ENCODE measurements around the gene PIM1. TPM values are rescaled to one million over a fixed set of nuclear protein-coding genes. Genes with fewer than 3 reads are reported as not detected.

Gene PIM1
- total RNA-seq, 1 experiment from 2014 or later, result 18.6 TPM

- peaks cover 30% of the 10 kb centered on the region for H3K4me1 Mint-ChIP-seq (ENCODE audit: low read depth, unreplicated experiment)
- BruUV-seq (replicated peaks), result no TSS peak
- peaks cover 15% of the 10 kb centered on the region for H3K27me3 Mint-ChIP-seq (ENCODE audit: unreplicated experiment)
- DNase-seq, result no peak
- no peak overlapping the region for H3K4me3 Mint-ChIP-seq (ENCODE audit: low read depth, unreplicated experiment)
- CTCF ChIA-PET, result no interaction called here
- intact Hi-C loops (cut with micrococcal nuclease; ENCODE audit: unreplicated experiment), result no loop called here
- H3K36me3 Mint-ChIP-seq (ENCODE audit: insufficient read depth, unreplicated experiment), result peaks cover 15% of the 10 kb centered on the region
- no peak overlapping the region for H3K27ac Mint-ChIP-seq (ENCODE audit: unreplicated experiment)
- H3K9me3 Mint-ChIP-seq (ENCODE audit: low read depth, unreplicated experiment), result no peaks in the 10 kb centered on the region
- TF ChIP-seq, protein P1, sequence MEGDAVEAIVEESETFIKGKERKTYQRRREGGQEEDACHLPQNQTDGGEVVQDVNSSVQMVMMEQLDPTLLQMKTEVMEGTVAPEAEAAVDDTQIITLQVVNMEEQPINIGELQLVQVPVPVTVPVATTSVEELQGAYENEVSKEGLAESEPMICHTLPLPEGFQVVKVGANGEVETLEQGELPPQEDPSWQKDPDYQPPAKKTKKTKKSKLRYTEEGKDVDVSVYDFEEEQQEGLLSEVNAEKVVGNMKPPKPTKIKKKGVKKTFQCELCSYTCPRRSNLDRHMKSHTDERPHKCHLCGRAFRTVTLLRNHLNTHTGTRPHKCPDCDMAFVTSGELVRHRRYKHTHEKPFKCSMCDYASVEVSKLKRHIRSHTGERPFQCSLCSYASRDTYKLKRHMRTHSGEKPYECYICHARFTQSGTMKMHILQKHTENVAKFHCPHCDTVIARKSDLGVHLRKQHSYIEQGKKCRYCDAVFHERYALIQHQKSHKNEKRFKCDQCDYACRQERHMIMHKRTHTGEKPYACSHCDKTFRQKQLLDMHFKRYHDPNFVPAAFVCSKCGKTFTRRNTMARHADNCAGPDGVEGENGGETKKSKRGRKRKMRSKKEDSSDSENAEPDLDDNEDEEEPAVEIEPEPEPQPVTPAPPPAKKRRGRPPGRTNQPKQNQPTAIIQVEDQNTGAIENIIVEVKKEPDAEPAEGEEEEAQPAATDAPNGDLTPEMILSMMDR (IDR thresholded peaks at IDR 0.05; ENCODE audit: unreplicated experiment), result no peak
Measured at GRCh38 chr6:37218511-37218910, 48.6 kb downstream of the PIM1 start.

- TF ChIP-seq, protein P1 (IDR thresholded peaks at IDR 0.05; ENCODE audit: unreplicated experiment), result no peak
- no peaks in the 10 kb centered on the region for H3K9me3 Mint-ChIP-seq (ENCODE audit: low read depth, unreplicated experiment)
- no peak for DNase-seq
- peak overlapping the region; percentile 68 for H3K4me3 Mint-ChIP-seq (ENCODE audit: low read depth, unreplicated experiment)
- intact Hi-C loops (cut with micrococcal nuclease; ENCODE audit: unreplicated experiment), result no loop called here
- peaks cover 15% of the 10 kb centered on the region for H3K36me3 Mint-ChIP-seq (ENCODE audit: insufficient read depth, unreplicated experiment)
- peaks cover 17% of the 10 kb centered on the region for H3K4me1 Mint-ChIP-seq (ENCODE audit: low read depth, unreplicated experiment)
- no peaks in the 10 kb centered on the region for H3K27me3 Mint-ChIP-seq (ENCODE audit: unreplicated experiment)
- no TSS peak for BruUV-seq (replicated peaks)
- no peak overlapping the region for H3K27ac Mint-ChIP-seq (ENCODE audit: unreplicated experiment)
- CTCF ChIA-PET, result interaction anchor here (0.7 to 1.1 kb wide), 2 partner anchors 18 to 204 kb away, joined by 3 read pairs; no protein-coding TSS in a partner anchor
Measured at GRCh38 chr6:37221585-37222124, 51.7 kb downstream of the PIM1 start.

DNA sequence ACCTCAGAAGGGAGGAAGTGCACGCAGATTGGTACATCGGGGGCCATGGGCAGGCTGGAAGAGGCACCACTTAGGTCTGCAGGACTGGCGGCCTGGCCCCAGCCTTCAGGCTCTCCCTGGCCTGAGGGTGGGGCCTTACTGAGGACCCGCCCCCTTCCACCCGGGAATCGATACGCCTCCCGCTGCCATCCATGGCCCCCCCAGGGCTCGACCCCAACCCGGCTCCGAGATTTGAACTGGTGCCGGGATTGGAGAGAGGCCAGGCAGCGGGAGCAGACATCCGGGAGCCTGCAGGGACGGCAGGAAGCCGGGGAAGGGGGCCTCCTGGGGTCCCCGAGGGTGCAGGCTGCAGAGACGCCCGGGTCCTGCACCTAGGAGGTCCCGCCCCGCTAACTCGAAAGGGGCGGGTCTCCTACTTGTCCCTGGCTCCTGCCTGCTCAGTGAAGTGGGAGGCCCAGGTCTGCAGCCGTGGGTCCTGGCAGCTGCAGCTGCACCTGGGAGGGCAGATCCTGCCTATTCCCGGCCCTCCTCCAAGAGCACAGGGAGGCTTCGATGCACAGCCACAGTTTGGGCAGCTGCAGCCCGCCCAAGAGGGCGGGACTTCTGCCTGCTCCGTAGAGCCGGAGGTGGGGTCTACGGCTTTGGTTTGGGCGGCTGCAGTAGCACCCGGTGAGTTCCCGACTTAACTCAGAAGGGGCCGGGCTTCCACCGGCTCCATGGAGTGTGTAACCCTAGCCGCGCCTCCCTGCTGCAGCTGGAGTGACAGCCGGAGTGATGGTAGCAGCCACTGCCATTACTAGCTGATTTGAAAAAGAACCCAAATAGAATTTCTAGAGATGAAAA lies 52.4 kb downstream of the PIM1 start:
- DNase-seq, result peak; percentile 93
- Mint-ChIP-seq H3K36me3 (ENCODE audit: insufficient read depth, unreplicated experiment) (peaks cover 15% of the 10 kb centered on the region), H3K4me1 (ENCODE audit: low read depth, unreplicated experiment) (peaks cover 14% of the 10 kb centered on the region), H3K27ac (ENCODE audit: unreplicated experiment) (peak overlapping the region; percentile 4), H3K9me3 (ENCODE audit: low read depth, unreplicated experiment) (no peaks in the 10 kb centered on the region), H3K27me3 (ENCODE audit: unreplicated experiment) (no peaks in the 10 kb centered on the region), H3K4me3 (ENCODE audit: low read depth, unreplicated experiment) (peak overlapping the region; percentile 68)
- TF ChIP-seq, protein P1 (IDR thresholded peaks at IDR 0.05; ENCODE audit: unreplicated experiment), result no peak
- no TSS peak for BruUV-seq (replicated peaks)
- CTCF ChIA-PET, result interaction anchor here (0.6 to 1.2 kb wide), 6 partner anchors 12 to 606 kb away, joined by 3 to 6 read pairs (median 3); partner anchors contain the start of genes TBC1D22B and TMEM217
- intact Hi-C loops (cut with micrococcal nuclease; ENCODE audit: unreplicated experiment), result no loop called here

- peaks cover 15% of the 10 kb centered on the region for H3K36me3 Mint-ChIP-seq (ENCODE audit: insufficient read depth, unreplicated experiment)
- intact Hi-C loops (cut with micrococcal nuclease; ENCODE audit: unreplicated experiment), result no loop called here
- H3K9me3 Mint-ChIP-seq (ENCODE audit: low read depth, unreplicated experiment), result no peaks in the 10 kb centered on the region
- peak overlapping the region; percentile 4 for H3K27ac Mint-ChIP-seq (ENCODE audit: unreplicated experiment)
- no peak for DNase-seq
- BruUV-seq (replicated peaks), result no TSS peak
- H3K4me1 Mint-ChIP-seq (ENCODE audit: low read depth, unreplicated experiment), result peaks cover 14% of the 10 kb centered on the region
- H3K4me3 Mint-ChIP-seq (ENCODE audit: low read depth, unreplicated experiment), result peak overlapping the region; percentile 68
- CTCF ChIA-PET, result interaction anchor here (0.9 to 1.2 kb wide), 5 partner anchors 13 to 35 kb away, joined by 3 to 5 read pairs (median 3); partner anchors contain the start of genes TBC1D22B and TMEM217
- no peaks in the 10 kb centered on the region for H3K27me3 Mint-ChIP-seq (ENCODE audit: unreplicated experiment)
- TF ChIP-seq, protein P1 (IDR thresholded peaks at IDR 0.05; ENCODE audit: unreplicated experiment), result no peak
Measured at GRCh38 chr6:37222992-37223391, 53.0 kb downstream of the PIM1 start.

Other genes with a start within 250 kb of the PIM1 start
- gene PI16, start 215.4 kb upstream of the PIM1 start, total RNA-seq (2022), result 0.17 and 0.32 TPM in 2 replicates
- gene MTCH1, start 184.0 kb upstream of the PIM1 start, total RNA-seq (2022), result 288 and 291 TPM in 2 replicates
- gene FGD2, start 164.5 kb upstream of the PIM1 start, total RNA-seq (2022), result 0.19 and 1.0 TPM in 2 replicates
- gene TBC1D22B, start 87.6 kb downstream of the PIM1 start, total RNA-seq (2022), result 14.6 and 14.8 TPM in 2 replicates
- gene TMEM217, start 88.0 kb downstream of the PIM1 start, total RNA-seq (2022), result 0.99 and 1.5 TPM in 2 replicates
- gene RNF8, start 183.8 kb downstream of the PIM1 start, total RNA-seq (2022), result 16.8 and 17.1 TPM in 2 replicates